Right cardiac atrium (tissue), 5 donors: ENCODE measurements around the gene GAL3ST1. TPM values are rescaled to one million over a fixed set of nuclear protein-coding genes. Genes with fewer than 3 reads are reported as not detected.

ENCODE experiments used
- ATAC-seq, 2 donors: fragments of 200-7000 bp; cut with Tn5 transposase; one replicate each; pipeline versions ENCODE4 v1.8.0 to v1.9.1; 2020; ENCODE audit warnings: moderate library complexity in 2 of 2, mild to moderate bottlenecking in 1 of 2
- DNase-seq, 3 donors: peaks; one replicate each; pipeline ENCODE4 v3.0.0-alpha.2; 2020
- H3K27ac ChIP-seq: one replicate; pipeline ENCODE4 v1.5.1; 2013; ENCODE audit warnings: mild to moderate bottlenecking, low read length, control low read depth, moderate library complexity
- H3K27me3 ChIP-seq: one replicate; pipeline ENCODE4 v1.6.1; 2013; ENCODE audit not compliant: control insufficient read depth, insufficient read depth
- H3K4me1 ChIP-seq: one replicate; pipeline ENCODE4 v1.6.1; 2013; ENCODE audit warnings: low read length; ENCODE audit not compliant: control insufficient read depth, insufficient read depth
- H3K4me3 ChIP-seq: one replicate; pipeline ENCODE4 v1.5.1; 2013; ENCODE audit warnings: low read length, control low read depth
- H3K9me3 ChIP-seq: one replicate; pipeline ENCODE4 v1.6.1; 2013; ENCODE audit warnings: low read length; ENCODE audit not compliant: control insufficient read depth
- WGBS: extraction: QIAGEN DNeasy Blood & Tissue Kit; methylation state at CpG from one replicate; pipeline ENCODE4 v1.1.7; 2013; 5-methylcytosine and 5-hydroxymethylcytosine counted together
- intact Hi-C, 4 donors: fragments of 100-400 bp; cut with DNase I; formaldehyde crosslinking; loops; one replicate each; pipeline versions ENCODE4 v1.11.0 to v1.14.0; 2022 to 2023
- polyA plus RNA-seq: library from polyadenylated mRNA; stranded (reverse); fragments of 200-250 nt; gene quantifications from one replicate; pipeline ENCODE4 v1.2.3, GENCODE V29; 2013
- total RNA-seq, 4 donors: library from RNA; stranded (reverse); fragmentation: NEBNext Ultra II Directional; extraction: Animal tissue kit (Norgen Biotek cat#: 25700); gene quantifications; one replicate each; pipeline ENCODE4 v1.2.1, GENCODE V29; 2021
- donor health status: healthy with polysubstance abuse.
- donor health status: DM: no; HTN: yes; CAD: no.
- donor health status: DM: no; HTN: no; CAD: no.
- donor health status: DM: no; HTN: yes; CAD: no; lungs with severe emphysema.
- donor health status: DM: yes; HTN: yes; CAD: no.

Gene GAL3ST1
- total and polyA plus RNA-seq, 5 donors: 0.17 to 0.93 (median 0.61) TPM; not detected in 1

GRCh38 chr22:30607939-30608338, 33.5 kb upstream of the GAL3ST1 start:
- intact Hi-C loops: no loop called here
- H3K4me3 ChIP-seq: no peak overlapping the region
- DNase-seq (no peak), ATAC-seq (no peak)
- no peaks in the 10 kb centered on the region for H3K9me3 ChIP-seq
- no peak overlapping the region for H3K27ac ChIP-seq
- no peaks in the 10 kb centered on the region for H3K27me3 ChIP-seq
- WGBS: 81% methylated on average over 7 of the region's 7 CpGs
- H3K4me1 ChIP-seq: no peaks in the 10 kb centered on the region

DNA sequence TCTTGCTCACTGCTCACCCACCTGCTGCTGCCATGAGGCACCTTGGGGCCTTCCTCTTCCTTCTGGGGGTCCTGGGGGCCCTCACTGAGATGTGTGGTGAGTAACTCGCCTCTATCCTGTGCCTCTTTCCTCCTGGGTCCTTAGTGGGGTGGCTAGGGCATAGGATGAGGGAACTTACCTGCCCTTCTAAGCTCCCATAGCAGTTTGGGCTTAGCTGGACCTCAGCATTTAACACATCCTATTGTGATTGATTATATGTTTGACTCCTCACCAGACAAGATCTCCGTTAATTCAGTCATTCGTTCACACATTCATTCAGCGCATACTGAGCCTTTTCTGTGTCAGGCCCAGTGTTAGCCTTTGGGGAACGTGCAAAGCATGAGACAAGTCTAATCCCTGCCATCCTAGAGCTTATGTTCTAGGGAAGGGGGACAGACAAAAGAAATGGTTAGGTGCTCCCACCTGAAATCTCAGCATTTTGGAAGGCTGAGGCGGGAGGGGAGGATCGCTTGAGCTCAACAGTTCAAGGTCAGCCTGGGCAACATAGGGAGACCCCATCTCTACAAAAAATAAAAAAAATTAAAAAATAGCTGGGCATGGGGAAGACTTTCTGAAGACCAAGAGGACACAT, 33.0 kb upstream of the GAL3ST1 start:
- H3K4me3 ChIP-seq: peak overlapping the region; percentile 90
- peak overlapping the region; percentile 84 for H3K27ac ChIP-seq
- intact Hi-C loops: no loop called here
- H3K27me3 ChIP-seq: no peaks in the 10 kb centered on the region
- WGBS: 70% methylated on average over 7 of the region's 7 CpGs
- ATAC-seq (no peak), DNase-seq (no peak)
- H3K4me1 ChIP-seq: no peaks in the 10 kb centered on the region
- H3K9me3 ChIP-seq: no peaks in the 10 kb centered on the region

- Histone ChIP-seq H3K4me1 (no peaks in the 10 kb centered on the region), H3K9me3 (no peaks in the 10 kb centered on the region), H3K4me3 (peak within 1 kb of the TSS; percentile 90), H3K27me3 (no peaks in the 10 kb centered on the region), H3K27ac (peak within 1 kb of the TSS; percentile 91)
- under 1% methylated on average over 24 of the region's 24 CpGs for WGBS
- ATAC-seq (peak; percentile 84 to 93), DNase-seq (peak; percentile 79 to 86 (median 82))
- intact Hi-C loops: no loop called here
Observed at GRCh38 chr22:30606455-30607299, 32.2 kb upstream of the GAL3ST1 start, which contains the start of gene TCN2. TCN2 (plus strand) TSS chr22:30607174; CDS start chr22:30607332, 158 bp downstream.

- intact Hi-C loops: no loop called here
- peak overlapping the region; percentile 90 for H3K4me3 ChIP-seq
- H3K27me3 ChIP-seq: no peaks in the 10 kb centered on the region
- no peaks in the 10 kb centered on the region for H3K9me3 ChIP-seq
- H3K27ac ChIP-seq: no peak overlapping the region
- peak; percentile 61 to 83 (median 78) for DNase-seq
- WGBS: 24% methylated on average over 9 of the region's 9 CpGs
- ATAC-seq: peak; percentile 16 to 33
- H3K4me1 ChIP-seq: no peaks in the 10 kb centered on the region
Observed at GRCh38 chr22:30605449-30606110, 31.1 kb upstream of the GAL3ST1 start.

DNA sequence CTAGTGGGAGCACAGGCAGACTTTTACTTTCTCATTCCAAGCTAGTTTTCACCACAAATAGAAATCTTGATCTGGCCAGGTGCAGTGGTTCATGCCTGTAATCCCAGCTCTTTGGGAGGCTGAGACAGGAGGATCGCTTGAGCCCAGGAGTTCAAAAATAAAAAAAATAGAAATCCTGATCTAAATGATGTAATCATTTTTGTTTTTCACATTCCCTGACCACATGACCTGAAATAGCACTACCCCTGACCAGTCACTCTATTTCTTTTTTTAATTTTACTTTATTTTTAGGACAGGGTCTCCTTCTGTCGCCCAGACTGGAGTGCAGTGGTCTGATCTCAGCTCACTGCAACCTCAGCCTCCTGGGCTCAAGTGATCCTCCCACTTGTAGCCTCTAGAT, 30.3 kb upstream of the GAL3ST1 start:
- H3K27ac ChIP-seq: no peak overlapping the region
- H3K4me3 ChIP-seq: no peak overlapping the region
- H3K9me3 ChIP-seq: no peaks in the 10 kb centered on the region
- DNase-seq (no peak), ATAC-seq (no peak)
- WGBS: 88% methylated on average over 2 of the region's 2 CpGs
- H3K4me1 ChIP-seq: no peaks in the 10 kb centered on the region
- intact Hi-C loops: no loop called here
- no peaks in the 10 kb centered on the region for H3K27me3 ChIP-seq

DNA sequence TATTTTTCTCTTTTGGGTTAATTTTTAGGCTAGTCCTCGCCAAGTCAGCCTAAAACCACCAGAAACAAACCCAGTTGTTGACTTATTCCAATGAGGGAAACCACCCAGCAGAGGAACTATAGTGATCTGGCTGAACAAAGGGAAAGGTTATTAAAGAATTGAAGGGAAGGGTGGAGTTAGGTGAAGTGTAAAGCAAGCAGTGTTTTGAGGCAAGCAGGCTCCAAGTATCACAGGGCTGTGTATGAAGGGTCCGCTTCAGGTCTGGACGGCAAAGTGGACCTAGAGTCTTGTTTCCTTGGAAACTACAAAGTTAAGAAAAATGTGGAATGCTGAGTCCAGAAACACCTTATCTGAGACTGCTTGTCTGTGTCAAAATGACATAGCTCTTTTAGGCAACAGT, 29.3 kb upstream of the GAL3ST1 start:
- H3K4me3 ChIP-seq: no peak overlapping the region
- H3K27me3 ChIP-seq: no peaks in the 10 kb centered on the region
- no peak overlapping the region for H3K27ac ChIP-seq
- ATAC-seq (no peak), DNase-seq (no peak)
- no peaks in the 10 kb centered on the region for H3K9me3 ChIP-seq
- WGBS: 77% methylated on average over 3 of the region's 3 CpGs
- no peaks in the 10 kb centered on the region for H3K4me1 ChIP-seq
- intact Hi-C loops: no loop called here

GRCh38 chr22:30602049-30602448, 27.6 kb upstream of the GAL3ST1 start:
- no peaks in the 10 kb centered on the region for H3K4me1 ChIP-seq
- ATAC-seq (no peak), DNase-seq (no peak)
- no peak overlapping the region for H3K27ac ChIP-seq
- no peaks in the 10 kb centered on the region for H3K9me3 ChIP-seq
- H3K27me3 ChIP-seq: no peaks in the 10 kb centered on the region
- no peak overlapping the region for H3K4me3 ChIP-seq
- 66% methylated on average over 3 of the region's 3 CpGs for WGBS
- intact Hi-C loops: no loop called here

DNA sequence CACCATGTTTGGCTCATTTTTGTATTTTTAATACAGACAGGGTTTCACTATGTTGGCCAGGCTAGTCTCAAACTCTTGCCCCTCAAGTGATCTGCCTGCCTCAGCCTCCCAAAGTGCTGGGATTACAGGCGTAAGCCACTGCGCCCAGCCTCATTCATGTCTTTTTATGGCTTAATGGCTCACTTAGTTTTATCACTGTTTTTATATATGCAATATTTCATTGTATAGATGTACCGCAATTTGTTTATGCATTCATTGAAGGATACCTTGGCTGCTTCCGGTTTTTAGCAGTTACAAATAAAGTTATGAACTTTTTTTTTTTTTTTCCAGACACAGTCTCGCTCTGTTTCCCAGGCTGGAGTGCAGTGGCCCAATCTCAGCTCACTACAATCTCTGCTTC, 27.0 kb upstream of the GAL3ST1 start:
- ATAC-seq (no peak), DNase-seq (no peak)
- no peak overlapping the region for H3K27ac ChIP-seq
- no peaks in the 10 kb centered on the region for H3K9me3 ChIP-seq
- WGBS: 90% methylated on average over 5 of the region's 5 CpGs
- intact Hi-C loops: no loop called here
- no peak overlapping the region for H3K4me3 ChIP-seq
- no peaks in the 10 kb centered on the region for H3K27me3 ChIP-seq
- no peaks in the 10 kb centered on the region for H3K4me1 ChIP-seq

- H3K4me1 ChIP-seq: no peaks in the 10 kb centered on the region
- no peak for DNase-seq
- intact Hi-C loops: no loop called here
- no peak overlapping the region for H3K4me3 ChIP-seq
- H3K27me3 ChIP-seq: no peaks in the 10 kb centered on the region
- no peaks in the 10 kb centered on the region for H3K9me3 ChIP-seq
- no peak for ATAC-seq
- H3K27ac ChIP-seq: no peak overlapping the region
- 53% methylated on average over 3 of the region's 3 CpGs for WGBS
Observed at GRCh38 chr22:30600921-30601320, 26.5 kb upstream of the GAL3ST1 start.

GRCh38 chr22:30598986-30599385, 24.5 kb upstream of the GAL3ST1 start:
- Histone ChIP-seq H3K27me3 (no peaks in the 10 kb centered on the region), H3K4me3 (no peak overlapping the region), H3K27ac (no peak overlapping the region), H3K4me1 (no peaks in the 10 kb centered on the region), H3K9me3 (no peaks in the 10 kb centered on the region)
- intact Hi-C loops: no loop called here
- ATAC-seq: no peak
- no peak for DNase-seq
- WGBS: 86% methylated on average over 3 of the region's 3 CpGs

DNA sequence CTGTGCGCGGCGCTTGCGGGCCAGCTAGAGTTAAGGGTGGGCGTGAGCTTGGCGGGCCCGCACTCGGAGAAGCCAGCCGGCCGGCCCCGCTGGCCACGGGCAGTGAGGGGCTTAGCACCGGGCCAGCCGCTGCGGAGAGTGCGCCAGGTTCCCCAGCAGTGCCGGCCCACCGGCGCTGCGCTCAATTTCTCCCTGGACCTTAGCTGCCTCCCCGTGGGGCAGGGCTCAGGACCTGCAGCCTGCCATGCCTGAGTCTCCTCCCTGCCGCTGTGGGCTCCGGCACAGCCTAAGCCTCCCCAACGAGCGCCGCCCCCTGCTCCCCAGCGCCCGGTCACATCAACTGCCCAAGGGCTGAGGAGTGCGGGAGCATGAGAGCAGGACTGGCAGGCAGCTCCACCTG, 22.4 kb upstream of the GAL3ST1 start:
- H3K27ac ChIP-seq: no peak overlapping the region
- 91% methylated on average over 29 of the region's 29 CpGs for WGBS
- ATAC-seq: no peak
- no peak for DNase-seq
- H3K27me3 ChIP-seq: no peaks in the 10 kb centered on the region
- intact Hi-C loops: no loop called here
- H3K4me3 ChIP-seq: no peak overlapping the region
- H3K4me1 ChIP-seq: no peaks in the 10 kb centered on the region
- H3K9me3 ChIP-seq: no peaks in the 10 kb centered on the region
